GM10248 (cell line): ENCODE data around the gene PM20D1.
"Not testable (repeated sequence)": the region's sequence is repeated elsewhere in the genome, so short reads cannot be mapped to it uniquely, and the experiment has no call there.

ENCODE experiments used
- CTCF ChIA-PET: fragments of 300-600 bp; sonication (Branson Sonifier 250); formaldehyde crosslinking; extraction: SDS; loops from one replicate; lab custom pipeline; 2021; ENCODE audit warnings: antibody characterized with exemption; lab: Yijun Ruan, JAX
- POLR2A ChIA-PET: fragments of 350-650 bp; sonication (Branson Sonifier 250); formaldehyde crosslinking; extraction: SDS; loops from one replicate; lab custom pipeline; 2020; ENCODE audit warnings: antibody characterized with exemption; lab: Yijun Ruan, JAX
- DNase-seq: peaks from one replicate; pipeline ENCODE4 v3.0.0; 2012; ENCODE audit errors: extremely low spot score
- CTCF ChIP-seq: IDR thresholded peaks from 2 replicates; pipeline ENCODE4 v1.5.1; 2012; ENCODE audit warnings: mild to moderate bottlenecking, low read depth; ENCODE audit errors: extremely low read depth, missing control alignments, control extremely low read depth

PM20D1 gene

GRCh38 chr1:205849619-205850355 lies at the start of gene PM20D1:
Gene PM20D1 (minus strand): TSS chr1:205850132. CDS start chr1:205850072, 60 bp downstream.
- POLR2A ChIA-PET = no interaction called here
- DNase-seq = peak; percentile 65
- no peak for TF ChIP-seq CTCF
- CTCF ChIA-PET = interaction anchor here (1.0 to 1.9 kb wide), 5 partner anchors 13 to 364 kb away, joined by 3 to 5 read pairs (median 3); no protein-coding TSS in a partner anchor

GRCh38 chr1:205896351-205896750 lies 46.4 kb upstream of the PM20D1 start:
- no peak for TF ChIP-seq CTCF
- CTCF ChIA-PET = interaction anchor here (2.1 kb wide), 1 partner anchor 21 kb away, joined by 5 read pairs; no protein-coding TSS in a partner anchor
- DNase-seq = no peak
- POLR2A ChIA-PET = no interaction called here

GRCh38 chr1:205894119-205894518 lies 44.2 kb upstream of the PM20D1 start:
- POLR2A ChIA-PET, CTCF ChIA-PET: not testable (repeated sequence)

GRCh38 chr1:205892175-205892574 lies 42.2 kb upstream of the PM20D1 start:
- not testable (repeated sequence) for DNase-seq
- ChIA-PET POLR2A (interaction anchor here (0.6 to 0.7 kb wide), 2 partner anchors 38 to 293 kb away, joined by 3 read pairs; no protein-coding TSS in a partner anchor), CTCF (interaction anchor here (0.8 to 1.5 kb wide), 4 partner anchors 16 to 407 kb away, joined by 3 to 4 read pairs (median 4); no protein-coding TSS in a partner anchor)

More at GRCh38 chr1:205894119-205894518, 44.2 kb upstream of the PM20D1 start:
- not testable (repeated sequence) for DNase-seq

GRCh38 chr1:205891481-205891880 lies 41.5 kb upstream of the PM20D1 start:
- DNase-seq, POLR2A ChIA-PET: not testable (repeated sequence)
- CTCF ChIA-PET = interaction anchor here (0.8 to 1.5 kb wide), 4 partner anchors 16 to 406 kb away, joined by 3 to 4 read pairs (median 4); no protein-coding TSS in a partner anchor

GRCh38 chr1:205890631-205891030 lies 40.7 kb upstream of the PM20D1 start:
- CTCF ChIA-PET = interaction anchor here (1.5 kb wide), 1 partner anchor 27 kb away, joined by 4 read pairs; no protein-coding TSS in a partner anchor
- DNase-seq, POLR2A ChIA-PET: not testable (repeated sequence)

GRCh38 chr1:205889706-205890105 lies 39.8 kb upstream of the PM20D1 start:
- CTCF ChIA-PET, DNase-seq: not testable (repeated sequence)

GRCh38 chr1:205889006-205889405 lies 39.1 kb upstream of the PM20D1 start:
- POLR2A ChIA-PET, CTCF ChIA-PET, DNase-seq: not testable (repeated sequence)

More at GRCh38 chr1:205889706-205890105, 39.8 kb upstream of the PM20D1 start:
- POLR2A ChIA-PET = not testable (repeated sequence)

GRCh38 chr1:205883792-205884191 lies 33.9 kb upstream of the PM20D1 start:
- no peak for DNase-seq
- CTCF ChIA-PET = no interaction called here
- no peak for TF ChIP-seq CTCF
- POLR2A ChIA-PET = no interaction called here

GRCh38 chr1:205880923-205881322 lies 31.0 kb upstream of the PM20D1 start:
- POLR2A ChIA-PET = no interaction called here
- DNase-seq = no peak
- CTCF ChIA-PET = no interaction called here
- TF ChIP-seq CTCF = no peak
